HG02759 (cell line): Measurements from ENCODE around the gene ELP4.

Experiments used
- ATAC-seq: cut with Tn5 transposase; IDR thresholded peaks from one replicate; pipeline ENCODE4 v1.9.1; 2021; ENCODE audit warnings: mild to moderate bottlenecking, moderate library complexity; ENCODE audit not compliant: unreplicated experiment

Gene ELP4

DNA sequence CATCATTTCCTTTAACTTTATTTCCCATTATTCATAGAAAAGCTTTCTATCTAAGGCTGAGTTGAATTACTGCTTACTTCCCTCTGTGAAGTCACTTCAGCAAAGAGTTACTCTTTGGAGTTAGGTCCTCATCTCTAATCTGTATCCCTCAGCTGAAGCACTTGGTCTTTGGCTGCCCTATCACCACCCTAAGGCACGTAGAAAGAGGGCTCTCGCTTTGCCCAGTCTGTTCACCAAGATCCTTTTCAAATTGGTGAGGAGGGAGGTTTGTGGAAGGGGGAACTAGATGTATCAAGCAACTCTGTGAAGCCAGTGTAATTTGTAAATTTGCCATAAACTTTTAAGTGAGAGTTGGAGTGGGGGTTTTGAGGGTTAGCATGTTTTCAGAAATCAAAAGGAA lies 258.1 kb downstream of the ELP4 start:
- no peak for ATAC-seq

DNA sequence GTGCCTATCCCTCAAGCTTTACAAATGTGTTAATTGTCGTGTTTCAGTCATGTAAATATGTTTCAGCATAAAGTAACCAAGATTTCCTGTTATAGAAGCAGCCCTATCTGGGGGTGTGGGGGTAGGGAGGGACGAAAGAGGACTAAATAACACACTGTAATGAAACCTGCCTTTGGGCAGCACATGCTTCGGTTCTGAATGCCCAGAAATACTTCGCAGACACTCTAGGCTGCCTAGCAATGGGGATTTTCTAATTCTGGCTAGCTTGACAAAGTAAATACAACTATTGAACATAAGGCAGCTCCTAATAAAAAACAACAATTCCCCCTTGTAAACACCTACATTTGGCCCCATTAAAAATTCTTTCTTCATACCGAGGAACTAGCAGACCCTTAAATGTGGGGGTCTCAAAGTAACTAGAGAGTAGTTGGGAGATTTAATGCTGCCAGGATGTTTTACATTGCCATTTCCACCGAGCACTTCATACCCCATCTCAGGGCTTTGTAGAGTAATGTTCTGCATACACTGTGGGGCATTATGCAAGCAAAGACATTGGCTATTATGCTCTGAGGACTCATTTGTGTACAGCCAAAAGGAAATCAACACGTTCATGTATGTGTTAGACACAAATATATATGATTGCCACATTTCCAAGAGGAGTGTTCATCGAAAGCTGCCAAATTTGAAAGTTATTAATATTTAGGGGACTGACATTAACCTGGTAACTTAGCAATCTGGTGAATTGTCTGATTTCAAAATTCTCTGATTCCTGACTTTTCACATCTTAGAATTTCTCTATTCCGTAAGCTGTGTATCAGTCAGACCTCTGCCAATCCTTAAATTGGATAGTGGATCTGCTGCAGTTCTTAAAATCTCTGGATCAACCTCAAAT lies 259.4 kb downstream of the ELP4 start:
- no peak for ATAC-seq

DNA sequence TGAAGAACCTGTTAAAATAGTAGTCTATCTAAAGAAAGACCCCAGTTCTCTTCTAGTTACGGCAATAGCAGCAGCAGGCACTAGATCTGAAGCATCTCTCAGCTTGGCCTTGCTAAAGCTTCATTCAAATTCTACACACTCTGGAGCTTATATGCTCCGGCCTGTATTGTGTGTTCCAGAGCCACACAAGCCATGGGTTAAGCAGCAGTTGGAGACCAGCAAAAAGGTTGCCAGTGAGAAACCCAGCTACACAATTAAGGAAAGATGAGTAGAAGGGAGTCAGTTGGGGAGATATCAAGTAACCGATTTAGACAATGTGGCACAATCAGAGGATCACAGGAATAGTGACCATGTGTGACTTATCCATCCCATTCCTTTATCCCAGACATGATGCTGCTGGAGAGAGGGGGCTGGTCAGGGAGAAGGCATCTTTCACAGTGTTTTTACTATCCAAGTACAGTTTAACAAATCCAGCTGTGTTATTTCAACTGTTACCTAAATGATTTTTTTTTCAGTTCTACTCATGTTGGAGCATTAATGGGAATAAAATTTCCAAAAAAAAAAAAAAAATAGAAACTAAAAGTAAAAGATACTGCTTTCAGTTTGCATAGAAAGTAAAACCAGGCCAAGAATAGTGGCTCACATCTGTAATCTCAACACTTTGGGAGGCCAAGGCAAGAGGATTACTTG lies 260.6 kb downstream of the ELP4 start:
- no peak for ATAC-seq

DNA sequence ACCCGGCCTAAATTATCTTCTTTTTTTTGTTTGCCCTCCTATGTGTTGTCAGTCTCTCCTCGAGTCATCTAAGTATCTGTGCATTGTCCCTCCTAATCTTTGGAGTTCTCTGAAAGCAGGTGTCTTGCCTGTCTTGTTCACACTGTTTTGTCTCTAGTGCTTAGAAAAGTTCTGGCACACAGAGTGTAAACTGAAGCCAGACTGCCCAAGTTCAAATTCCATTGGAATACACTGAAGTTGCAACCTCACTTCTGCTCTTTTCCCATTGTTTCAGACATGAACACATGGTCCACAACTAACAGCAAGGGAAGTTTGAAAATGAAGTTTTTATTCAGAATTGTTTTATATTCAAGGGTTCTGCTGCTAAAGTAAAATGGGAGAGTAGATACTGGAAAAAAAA lies 262.8 kb downstream of the ELP4 start:
- ATAC-seq, result no peak

DNA sequence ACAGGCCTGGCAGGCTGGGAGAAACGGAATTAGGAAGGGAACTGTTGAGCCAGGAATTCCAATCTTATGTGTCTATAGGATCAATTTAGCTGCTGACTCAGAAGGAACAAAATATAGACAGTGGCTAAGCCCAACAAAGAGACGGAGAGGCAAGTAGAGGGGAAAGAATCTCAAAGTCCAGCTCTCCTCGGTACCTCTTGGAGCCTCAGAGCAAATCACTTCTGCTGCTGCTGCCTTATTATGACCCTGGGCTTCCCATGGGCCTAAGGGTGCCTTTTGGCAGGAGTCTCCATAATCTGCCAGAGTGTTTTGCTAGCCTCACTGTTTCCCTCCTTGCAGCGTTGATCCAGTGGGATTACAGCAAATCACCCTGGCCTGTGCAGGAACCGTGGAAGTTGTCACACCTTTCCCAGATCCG lies 269.8 kb downstream of the ELP4 start:
- no peak for ATAC-seq

DNA sequence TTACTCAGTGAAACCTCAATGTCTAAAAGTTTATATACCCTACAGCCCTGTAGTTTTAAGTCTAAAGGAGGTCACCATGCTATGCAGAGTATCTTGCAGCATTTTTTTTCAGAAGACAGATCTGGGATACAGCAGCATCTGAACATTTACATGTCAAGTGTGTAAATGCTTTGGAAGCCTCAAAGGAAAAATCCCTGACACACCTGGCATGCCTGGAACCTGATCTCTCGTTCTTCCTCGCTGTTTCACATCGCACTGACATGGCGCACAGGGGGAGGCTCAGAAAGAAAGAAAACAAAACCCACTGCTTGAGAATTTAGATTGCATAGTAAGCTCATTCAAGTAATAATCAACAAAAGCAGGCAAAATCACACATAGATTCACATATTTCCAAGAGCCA lies 270.5 kb downstream of the ELP4 start:
- no peak for ATAC-seq

DNA sequence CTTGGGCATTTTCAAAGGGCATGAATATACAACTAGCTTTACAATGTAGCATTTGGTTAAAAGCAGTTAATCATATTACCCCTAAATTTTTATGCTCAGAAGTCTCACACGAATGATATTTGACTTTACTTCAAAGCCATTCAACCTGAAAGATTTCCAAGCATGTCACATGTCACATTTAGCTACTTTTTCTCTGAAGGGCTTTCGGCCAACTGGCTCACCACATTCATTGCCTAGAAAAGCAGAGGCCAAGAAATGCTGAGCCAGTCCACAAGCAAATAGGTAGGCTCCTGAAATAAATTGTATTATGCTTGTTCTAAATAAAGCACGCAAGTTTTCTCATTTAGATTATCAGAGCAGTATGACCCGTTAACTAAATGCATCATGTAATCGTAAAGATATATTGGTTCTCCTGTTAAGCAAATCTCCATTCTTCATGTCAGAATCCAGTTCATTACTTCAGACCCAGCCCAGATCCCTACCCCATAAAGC lies 271.0 kb downstream of the ELP4 start:
- ATAC-seq, result no peak

DNA sequence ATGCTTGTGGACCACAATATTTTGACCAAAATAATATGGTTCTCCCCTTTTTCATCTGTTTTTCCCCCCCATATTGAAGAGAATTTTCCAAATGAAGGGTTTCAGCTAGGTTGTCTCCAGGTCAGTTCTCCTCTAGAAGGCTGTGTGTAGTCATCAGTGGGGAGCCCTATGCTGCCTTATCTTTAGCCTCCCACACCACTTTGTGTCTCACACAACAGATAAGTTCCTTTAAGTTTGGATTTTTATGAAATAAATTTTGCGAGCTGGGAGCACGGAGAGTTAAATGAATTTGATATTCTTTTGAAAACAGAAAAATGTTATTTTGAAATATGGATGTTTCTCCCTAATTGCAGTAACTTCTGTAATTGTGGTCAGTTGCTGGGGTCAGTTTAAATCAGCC lies 272.7 kb downstream of the ELP4 start:
- no peak for ATAC-seq

- ATAC-seq, result no peak
Measured at GRCh38 chr11:31783252-31783651, 273.7 kb downstream of the ELP4 start.

- no peak for ATAC-seq
Measured at GRCh38 chr11:31784611-31785010, 275.0 kb downstream of the ELP4 start.

DNA sequence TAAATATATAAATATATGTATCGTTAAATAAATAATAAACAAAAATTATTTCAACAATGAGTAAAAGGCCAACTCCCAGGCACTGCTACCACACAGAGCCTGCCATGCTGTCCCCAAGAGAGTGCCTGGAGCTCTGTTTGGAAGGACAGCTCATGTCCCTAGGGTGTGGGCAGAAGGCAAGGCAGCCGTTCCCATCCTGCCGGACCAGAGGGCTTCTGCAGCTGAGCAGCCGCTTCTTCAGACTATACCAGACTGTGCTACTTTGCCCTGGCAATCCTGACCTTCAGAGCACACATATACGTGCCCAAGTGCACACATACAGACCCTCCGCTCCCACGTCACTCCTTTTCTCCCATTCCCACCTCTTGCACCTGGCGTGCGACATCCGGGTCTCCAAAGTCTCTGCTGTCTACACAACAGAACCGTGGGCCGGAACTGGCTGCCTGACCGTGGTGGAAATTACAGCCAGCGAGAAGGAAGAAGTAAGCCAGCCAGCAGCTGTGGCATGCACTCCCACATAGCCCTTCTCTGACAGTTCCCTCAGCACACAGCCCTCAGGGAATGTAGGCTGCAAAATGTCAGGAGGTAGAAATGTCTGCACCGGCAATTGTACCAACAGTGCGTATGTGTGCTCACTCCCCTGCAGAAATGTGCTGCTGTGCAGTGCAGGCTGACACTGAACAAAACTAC lies 277.6 kb downstream of the ELP4 start:
- no peak for ATAC-seq

DNA sequence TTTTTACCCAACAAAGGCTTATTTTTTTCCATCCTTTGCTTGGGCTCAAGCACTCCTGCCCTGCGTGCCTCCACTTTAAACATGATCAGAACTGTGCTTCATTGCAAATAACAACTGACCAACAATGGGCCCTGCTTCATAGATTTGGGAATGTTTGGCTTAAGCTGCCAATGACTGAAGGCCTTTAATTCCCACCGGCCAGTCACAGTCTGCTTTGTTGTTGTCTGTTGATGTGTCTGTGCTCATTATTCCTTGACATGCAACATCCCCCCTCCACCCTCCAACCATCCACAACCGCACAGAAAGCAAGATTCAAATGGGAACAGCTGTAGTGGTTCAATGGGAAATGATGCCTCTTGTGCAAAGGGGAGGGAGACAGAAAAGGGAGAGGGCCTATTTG lies 278.5 kb downstream of the ELP4 start:
- no peak for ATAC-seq

DNA sequence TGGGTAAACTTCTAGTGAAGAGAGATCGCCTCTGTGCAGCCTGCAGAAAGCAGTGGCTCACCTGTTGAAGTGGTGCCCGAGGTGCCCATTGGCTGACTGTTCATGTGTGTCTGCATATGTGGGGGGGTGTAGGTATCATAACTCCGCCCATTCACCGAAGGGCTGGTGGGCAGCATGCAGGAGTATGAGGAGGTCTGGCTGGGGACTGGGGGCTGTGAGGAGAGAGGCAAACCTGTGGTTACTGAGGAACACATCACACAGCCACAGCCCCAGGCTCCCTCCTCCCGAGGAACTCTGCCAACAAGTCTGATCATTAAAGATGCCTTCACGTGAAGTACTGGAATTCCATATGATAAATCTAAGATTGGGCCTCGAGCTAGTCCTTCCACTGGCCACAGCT lies 281.1 kb downstream of the ELP4 start:
- ATAC-seq, result no peak

DNA sequence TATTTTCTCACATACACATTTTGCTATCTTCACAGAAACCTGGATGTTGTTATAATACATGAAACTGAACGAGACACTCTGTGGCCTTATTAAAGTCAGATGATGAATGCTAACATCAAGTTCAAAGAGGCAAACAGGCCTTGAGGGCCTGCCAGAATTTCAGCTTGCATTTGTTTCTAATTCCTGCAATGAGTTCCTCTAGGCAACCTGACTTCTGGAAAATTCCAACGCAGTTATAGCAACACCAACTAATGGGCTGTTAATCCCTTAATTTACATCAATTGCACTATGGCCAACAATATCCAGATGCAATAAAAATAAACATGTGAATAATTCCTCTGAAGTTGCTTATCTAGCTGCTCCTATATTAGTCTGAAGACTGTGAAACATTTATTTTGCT lies 282.5 kb downstream of the ELP4 start:
- ATAC-seq, result no peak

DNA sequence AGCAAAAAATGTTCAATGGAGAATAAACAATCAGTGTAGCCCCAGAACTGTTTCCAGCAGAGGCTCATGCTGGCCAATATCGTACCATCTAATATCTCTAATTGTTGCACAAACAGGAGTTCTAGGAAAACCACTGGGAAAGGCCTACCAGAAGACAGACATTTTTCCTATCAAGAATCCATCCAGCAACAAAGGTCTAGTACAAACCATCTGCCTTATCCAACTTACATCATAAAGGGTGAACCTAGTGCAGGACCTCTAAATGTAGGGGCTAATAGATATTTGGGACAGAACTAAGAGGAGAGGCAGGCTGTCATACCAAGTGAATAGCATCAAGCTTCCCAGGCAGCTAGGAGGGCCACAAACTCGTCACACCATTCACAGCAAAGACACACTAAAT lies 282.9 kb downstream of the ELP4 start:
- ATAC-seq, result no peak

DNA sequence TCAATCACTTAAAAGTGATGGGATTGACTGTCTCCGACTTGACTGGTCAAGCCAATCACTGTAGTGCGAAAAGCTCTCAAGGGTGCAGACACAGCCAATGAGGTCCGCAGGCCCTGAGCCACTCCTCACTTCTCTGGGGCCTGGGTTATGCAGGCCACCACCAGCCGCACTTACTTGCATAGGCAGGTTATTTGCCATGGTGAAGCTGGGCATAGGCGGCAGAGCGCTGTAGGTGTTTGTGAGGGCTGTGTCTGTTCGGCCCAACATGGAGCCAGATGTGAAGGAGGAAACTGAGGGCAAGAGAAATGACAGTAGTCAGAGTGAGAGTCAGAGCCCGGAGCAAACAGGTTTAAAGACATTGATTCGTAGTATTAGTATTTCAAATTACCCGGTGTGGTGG lies 283.7 kb downstream of the ELP4 start:
- ATAC-seq, result no peak

GRCh38 chr11:31794548-31794947 lies 285.0 kb downstream of the ELP4 start:
- ATAC-seq, result no peak

DNA sequence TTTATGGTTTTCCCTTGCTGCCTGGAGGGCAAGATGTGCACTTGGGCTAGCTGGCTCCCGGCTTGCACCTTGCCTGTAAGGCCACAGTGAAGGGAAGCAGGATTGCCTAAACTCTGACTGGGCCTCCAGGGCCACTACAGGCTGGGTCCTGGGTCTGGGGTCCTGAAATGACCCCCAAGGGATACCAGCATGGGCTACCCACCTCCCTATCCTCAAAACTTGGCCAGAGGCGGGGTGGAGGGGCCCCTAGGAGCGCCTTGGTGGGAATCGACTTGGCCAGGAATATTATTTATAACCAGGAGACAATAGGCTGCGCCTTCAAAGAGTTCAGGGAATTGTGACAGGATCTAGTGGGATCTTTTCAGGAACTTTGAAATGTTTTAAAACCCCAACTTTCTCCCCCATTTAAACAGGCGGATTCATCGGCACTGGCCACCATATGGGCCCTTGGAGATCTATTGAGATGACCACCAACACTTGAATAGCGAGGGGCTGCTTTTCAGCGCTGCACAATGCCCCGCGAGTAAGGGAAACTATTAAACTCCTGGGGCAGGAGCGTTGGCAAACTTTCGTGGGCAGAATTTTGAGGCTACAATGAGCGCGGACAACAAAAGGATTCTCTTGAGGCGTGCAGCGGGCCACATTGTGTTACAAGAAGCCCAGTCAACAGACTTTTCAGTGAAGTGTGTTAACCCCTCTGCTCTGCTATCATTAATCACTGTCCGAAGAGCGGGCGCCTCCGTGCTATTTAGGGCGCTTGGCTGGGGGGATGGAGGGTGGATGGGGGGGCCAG lies 286.3 kb downstream of the ELP4 start:
- ATAC-seq, result no peak

GRCh38 chr11:31796499-31797189 lies 287.1 kb downstream of the ELP4 start:
- no peak for ATAC-seq
